H1 (cell line): ENCODE data around the gene INSIG1. TPM values are rescaled to one million over a fixed set of nuclear protein-coding genes. Genes with fewer than 3 reads are reported as not detected.

ENCODE experiments used
- CTCF ChIA-PET: fragments of 300-600 bp; sonication (Branson Sonifier 250); formaldehyde crosslinking; loops from one replicate; lab custom pipeline; 2021; ENCODE audit not compliant: partially characterized antibody; lab: Charles Lee
- POLR2A ChIA-PET: fragments of 300-600 bp; sonication (Branson Sonifier 250); formaldehyde crosslinking; loops from one replicate; lab custom pipeline; 2021; ENCODE audit warnings: inconsistent platforms; ENCODE audit not compliant: partially characterized antibody; lab: Charles Lee
- DNase-seq, 2 experiments: peaks; one replicate each; pipeline versions ENCODE4 v3.0.0 to v3.0.0-alpha.2; 2010 to 2022; ENCODE audit warnings: low spot score in 2 of 2, low read depth in 1 of 2, mixed read lengths in 1 of 2
- FAIRE-seq: peaks from 2 replicates; lab custom pipeline; 2011; peaks lifted over from hg19 to GRCh38; lab: Jason Lieb, UNC
- H2AFZ ChIP-seq: 2 replicates; pipeline ENCODE4 v1.8.1; 2012; ENCODE audit warnings: low read length, inconsistent platforms
- H2AK5ac ChIP-seq: 2 replicates; pipeline ENCODE4 v1.6.1; 2013; ENCODE audit warnings: low read depth, low read length
- H2BK120ac ChIP-seq: replicated peaks from 2 replicates; pipeline ENCODE3; 2013; ENCODE audit warnings: low read depth, low read length, inconsistent platforms
- H2BK12ac ChIP-seq: 2 replicates; pipeline ENCODE4 v1.6.1; 2013; ENCODE audit warnings: low read depth, low read length
- H2BK15ac ChIP-seq: 2 replicates; pipeline ENCODE4 v1.6.1; 2013; ENCODE audit warnings: low read length
- H2BK20ac ChIP-seq: 2 replicates; pipeline ENCODE4 v1.6.1; 2013; ENCODE audit warnings: low read length
- H2BK5ac ChIP-seq: 2 replicates; pipeline ENCODE4 v1.6.1; 2013; ENCODE audit warnings: low read depth, low read length
- H3K14ac ChIP-seq: 2 replicates; pipeline ENCODE4 v1.6.1; 2013; ENCODE audit warnings: inconsistent platforms; ENCODE audit not compliant: insufficient read length
- H3K18ac ChIP-seq: 2 replicates; pipeline ENCODE4 v1.6.1; 2013; ENCODE audit warnings: low read length; ENCODE audit errors: extremely low read depth
- H3K23ac ChIP-seq: 2 replicates; pipeline ENCODE4 v1.6.1; 2013; ENCODE audit warnings: inconsistent platforms; ENCODE audit not compliant: insufficient read length
- H3K23me2 ChIP-seq: 2 replicates; pipeline ENCODE4 v1.6.1; 2013; ENCODE audit warnings: low read depth, low read length
- H3K27ac ChIP-seq: 2 replicates; pipeline ENCODE4 v1.6.1; 2011; ENCODE audit warnings: low read depth, low read length, inconsistent platforms
- H3K27me3 ChIP-seq, 4 experiments: replicated peaks in 1 of 4; 1 replicate in 1 of 4; 2 replicates in 3 of 4; pipeline versions ENCODE4 v1.6.1 to v1.8.1; 2011 to 2013; ENCODE audit warnings: low read length in 3 of 4, mild to moderate bottlenecking in 3 of 4, inconsistent platforms in 2 of 4, mixed read lengths in 2 of 4, moderate library complexity in 1 of 4; ENCODE audit not compliant: control insufficient read depth in 3 of 4, insufficient read depth in 3 of 4; ENCODE audit errors: extremely low read depth in 1 of 4
- H3K36me3 ChIP-seq, 4 experiments: 2 replicates each; pipeline versions ENCODE4 v1.6.1 to v1.8.1; 2011 to 2013; ENCODE audit warnings: mild to moderate bottlenecking in 4 of 4, low read length in 3 of 4, moderate library complexity in 2 of 4, control low read depth in 1 of 4, inconsistent platforms in 1 of 4; ENCODE audit not compliant: insufficient read depth in 4 of 4, control insufficient read depth in 2 of 4
- H3K4ac ChIP-seq: replicated peaks from 2 replicates; pipeline ENCODE3; 2013; ENCODE audit warnings: low read length, low read depth, mixed read lengths, inconsistent platforms; ENCODE audit not compliant: insufficient read length
- H3K4me1 ChIP-seq, 4 experiments: replicated peaks in 1 of 4; 1 replicate in 1 of 4; 2 replicates in 3 of 4; pipeline versions ENCODE4 v1.6.1 to v1.8.1; 2011 to 2013; ENCODE audit warnings: low read length in 3 of 4, inconsistent platforms in 2 of 4, mixed read lengths in 1 of 4; ENCODE audit not compliant: insufficient read depth in 4 of 4, control insufficient read depth in 3 of 4
- H3K4me2 ChIP-seq, 2 experiments: 2 replicates each; pipeline versions ENCODE4 v1.6.1 to v1.8.1; 2011 to 2013; ENCODE audit warnings: low read depth in 2 of 2, low read length in 2 of 2, control low read depth in 1 of 2, inconsistent platforms in 1 of 2, mild to moderate bottlenecking in 1 of 2; ENCODE audit not compliant: insufficient read depth in 1 of 2
- H3K4me3 ChIP-seq, 4 experiments: fragments of 200-600, 300-600 bp in 1 of 4; sonication (generic), shearing (Covaris generic), sonication (Bioruptor Twin) in 1 of 4; 2 replicates each; pipeline versions ENCODE4 v1.5.1 to v1.8.1; 2011 to 2016; ENCODE audit warnings: low read length in 4 of 4, low read depth in 3 of 4, control low read depth in 2 of 4, inconsistent platforms in 2 of 4, mild to moderate bottlenecking in 2 of 4, mixed read lengths in 1 of 4, moderate library complexity in 1 of 4; ENCODE audit not compliant: insufficient read depth in 2 of 4; ENCODE audit errors: extremely low read depth in 1 of 4
- H3K56ac ChIP-seq: replicated peaks from 2 replicates; pipeline ENCODE3; 2013; ENCODE audit warnings: low read depth, mild to moderate bottlenecking, mixed read lengths, low read length, inconsistent platforms; ENCODE audit not compliant: insufficient read length
- H3K79me1 ChIP-seq: 2 replicates; pipeline ENCODE4 v1.6.1; 2013; ENCODE audit warnings: low read depth, low read length, control low read depth
- H3K79me2 ChIP-seq, 2 experiments: 2 replicates each; pipeline versions ENCODE4 v1.6.1 to v1.8.1; 2012 to 2013; ENCODE audit warnings: low read length in 2 of 2, mild to moderate bottlenecking in 2 of 2, inconsistent platforms in 1 of 2; ENCODE audit not compliant: insufficient read depth in 2 of 2, control insufficient read depth in 1 of 2
- H3K9ac ChIP-seq, 4 experiments: replicated peaks in 1 of 4; 1 replicate in 1 of 4; 2 replicates in 3 of 4; pipeline versions ENCODE4 v1.6.1 to v1.8.1; 2011 to 2013; ENCODE audit warnings: low read depth in 3 of 4, low read length in 3 of 4, control low read depth in 2 of 4, mild to moderate bottlenecking in 2 of 4, moderate library complexity in 2 of 4, inconsistent platforms in 1 of 4; ENCODE audit errors: extremely low read depth in 1 of 4
- H3K9me3 ChIP-seq, 2 experiments: 2 replicates each; pipeline versions ENCODE4 v1.6.1 to v1.8.1; 2012 to 2013; ENCODE audit warnings: mild to moderate bottlenecking in 2 of 2, moderate library complexity in 2 of 2, control low read depth in 1 of 2, inconsistent platforms in 1 of 2, low read depth in 1 of 2, low read length in 1 of 2, mixed read lengths in 1 of 2; ENCODE audit not compliant: insufficient read depth in 2 of 2
- H4K20me1 ChIP-seq, 2 experiments: replicated peaks in 1 of 2; 2 replicates each; pipeline versions ENCODE3 to v1.8.1; 2011 to 2013; ENCODE audit warnings: inconsistent platforms in 2 of 2, low read length in 2 of 2, mild to moderate bottlenecking in 1 of 2; ENCODE audit not compliant: insufficient read depth in 2 of 2, control insufficient read depth in 1 of 2
- H4K5ac ChIP-seq: 2 replicates; pipeline ENCODE4 v1.6.1; 2013; ENCODE audit warnings: low read length, low read depth, mixed read lengths, inconsistent platforms; ENCODE audit not compliant: insufficient read length
- H4K8ac ChIP-seq: 2 replicates; pipeline ENCODE4 v1.8.0; 2013; ENCODE audit warnings: mild to moderate bottlenecking, moderate library complexity, low read length, inconsistent platforms; ENCODE audit not compliant: insufficient read depth; ENCODE audit errors: extremely low read depth
- H4K91ac ChIP-seq: replicated peaks from 2 replicates; pipeline ENCODE3; 2013; ENCODE audit warnings: low read length, mixed read lengths, inconsistent platforms; ENCODE audit not compliant: insufficient read length
- EZH2 ChIP-seq: fragments of 200-600 bp; sonication (generic); IDR thresholded peaks from 2 replicates; pipeline ENCODE4 v1.7.1; 2012; ENCODE audit warnings: low read depth, mild to moderate bottlenecking, moderate library complexity, low read length, inconsistent platforms; ENCODE audit not compliant: severe bottlenecking
- RNF2 ChIP-seq: fragments of 200-900, 300-1000 bp; sonication (generic); IDR thresholded peaks from 2 replicates; pipeline ENCODE4 v1.7.1; 2016; ENCODE audit warnings: borderline replicate concordance, low read depth, mild to moderate bottlenecking, antibody characterized with exemption, low read length; ENCODE audit not compliant: poor library complexity, severe bottlenecking; ENCODE audit errors: missing control alignments
- TAF1 ChIP-seq: IDR thresholded peaks from 2 replicates; pipeline ENCODE4 v1.6.1; 2011; ENCODE audit warnings: mild to moderate bottlenecking, low read depth, low read length
- TAF7 ChIP-seq: optimal IDR thresholded peaks from 2 replicates; pipeline ENCODE3; 2011; ENCODE audit warnings: low read depth, mild to moderate bottlenecking, inconsistent platforms, low read length, moderate library complexity, borderline replicate concordance
- TEAD4 ChIP-seq: IDR thresholded peaks from 2 replicates; pipeline ENCODE4 v1.6.1; 2012; ENCODE audit warnings: low read depth, low read length, inconsistent platforms, mixed read lengths
- ZNF274 ChIP-seq: IDR thresholded peaks from 2 replicates; pipeline ENCODE4 v1.7.0; 2012; ENCODE audit warnings: low read length, borderline replicate concordance; ENCODE audit errors: extremely low read depth
- WGBS, 2 experiments: shearing (Covaris generic) in 1 of 2; methylation state at CpG; one replicate each; pipeline versions ENCODE4 v1.1.6 to v1.1.7; 2013 to 2015; ENCODE audit warnings: low lambda C conversion rate in 2 of 2, mixed read lengths in 2 of 2, inconsistent platforms in 1 of 2, low coverage in 1 of 2, missing lambda C conversion rate in 1 of 2; ENCODE audit not compliant: insufficient replicate concordance in 2 of 2, insufficient coverage in 1 of 2, insufficient read length in 1 of 2; ENCODE audit errors: extremely low coverage in 1 of 2, missing lambda C conversion rate in 1 of 2; 5-methylcytosine and 5-hydroxymethylcytosine counted together
- polyA plus RNA-seq, 7 experiments: library from polyadenylated mRNA; depleted of rRNA in 3 of 7; stranded (reverse) in 5 of 7; unstranded in 2 of 7; fragments of >200 nt in 5 of 7; fragments of 200-250 nt in 2 of 7; gene quantifications; 1 replicate in 5 of 7; 2 replicates in 1 of 7; 4 replicates in 1 of 7; pipeline versions ENCODE4 v1.2.1 to v1.2.3, GENCODE V29; 2011 to 2013; ENCODE audit warnings: missing spikeins in 2 of 7, mixed read lengths in 2 of 7
- total RNA-seq: library from RNA; stranded (reverse); fragmentation: NEBNext Ultra II Directional; extraction: Animal tissue kit (Norgen Biotek cat#: 25700); gene quantifications from 2 replicates; pipeline ENCODE4 v1.2.1, GENCODE V29; 2021
- TF ChIP-seq, protein P1 (sequence below): IDR thresholded peaks from 2 replicates; pipeline ENCODE4 v1.6.1; 2012; ENCODE audit warnings: low read length, inconsistent platforms

The INSIG1 gene
- total and polyA plus RNA-seq, 2 of the 8 experiments (the other 6 are each of a cell fraction or from before 2014, with no cell fraction given), result 40.0 to 58.4 TPM

DNA sequence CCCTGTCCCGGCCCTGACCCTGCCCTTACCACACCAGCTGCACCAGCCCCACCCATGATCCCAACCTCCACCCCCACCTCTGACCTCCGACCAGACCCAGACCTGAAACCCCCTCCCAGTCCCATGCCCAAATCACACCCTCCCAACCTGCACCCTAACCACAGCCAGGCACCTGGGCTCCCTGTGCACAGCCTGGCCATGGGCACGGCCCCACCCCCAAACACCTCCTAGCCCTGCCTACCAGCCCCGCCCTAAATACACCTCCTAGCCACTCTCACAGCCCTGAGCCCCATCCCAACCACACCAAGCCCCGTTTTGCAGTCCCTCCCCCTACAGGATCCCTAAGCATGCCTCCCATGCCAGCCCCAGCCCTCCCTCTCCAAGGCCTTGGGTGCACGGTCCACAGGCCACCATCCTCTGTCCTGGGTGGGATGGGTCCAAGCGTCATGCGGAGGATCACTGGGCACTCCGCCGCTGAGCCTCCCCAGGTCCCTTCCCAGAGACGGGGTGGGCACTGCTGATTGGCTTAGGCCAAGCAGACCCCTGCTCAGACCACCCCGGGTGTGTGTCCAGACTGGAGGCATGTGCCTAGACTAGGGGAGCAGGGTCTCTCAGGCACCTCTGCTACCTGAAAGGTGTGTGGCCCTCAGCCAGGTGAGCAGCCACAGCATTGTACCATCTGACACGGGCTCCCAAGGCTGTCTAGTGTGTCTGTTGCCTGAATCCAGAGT lies 30.1 kb downstream of the INSIG1 start:
- H2BK120ac ChIP-seq, result no peak overlapping the region
- no peak overlapping the region for H4K91ac ChIP-seq
- FAIRE-seq (no peak), DNase-seq (no peak)
- no peak overlapping the region for H3K4me2 ChIP-seq
- ChIA-PET POLR2A (no interaction called here), CTCF (no interaction called here)
- no peaks in the 10 kb centered on the region for H3K9me3 ChIP-seq
- no peak overlapping the region for H3K23ac ChIP-seq
- no peak overlapping the region for H2BK5ac ChIP-seq
- TF ChIP-seq EZH2 (no peak), ZNF274 (no peak), TAF7 (no peak), TEAD4 (no peak), TAF1 (no peak), RNF2 (no peak)
- TF ChIP-seq, protein P1, sequence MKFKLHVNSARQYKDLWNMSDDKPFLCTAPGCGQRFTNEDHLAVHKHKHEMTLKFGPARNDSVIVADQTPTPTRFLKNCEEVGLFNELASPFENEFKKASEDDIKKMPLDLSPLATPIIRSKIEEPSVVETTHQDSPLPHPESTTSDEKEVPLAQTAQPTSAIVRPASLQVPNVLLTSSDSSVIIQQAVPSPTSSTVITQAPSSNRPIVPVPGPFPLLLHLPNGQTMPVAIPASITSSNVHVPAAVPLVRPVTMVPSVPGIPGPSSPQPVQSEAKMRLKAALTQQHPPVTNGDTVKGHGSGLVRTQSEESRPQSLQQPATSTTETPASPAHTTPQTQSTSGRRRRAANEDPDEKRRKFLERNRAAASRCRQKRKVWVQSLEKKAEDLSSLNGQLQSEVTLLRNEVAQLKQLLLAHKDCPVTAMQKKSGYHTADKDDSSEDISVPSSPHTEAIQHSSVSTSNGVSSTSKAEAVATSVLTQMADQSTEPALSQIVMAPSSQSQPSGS, result no peak
- H2AFZ ChIP-seq, result no peak overlapping the region
- no peak overlapping the region for H3K56ac ChIP-seq
- H2BK12ac ChIP-seq, result no peak overlapping the region
- H2BK20ac ChIP-seq, result no peak overlapping the region
- H3K79me2 ChIP-seq, result no peaks in the 10 kb centered on the region
- no peaks in the 10 kb centered on the region; a peak in 2 of 7 replicates for H3K4me1 ChIP-seq
- H3K27ac ChIP-seq, result no peak overlapping the region
- H2BK15ac ChIP-seq, result no peak overlapping the region
- H4K20me1 ChIP-seq, result peaks cover 0 to 2% of the 10 kb centered on the region in 2 experiments
- no peak overlapping the region for H2AK5ac ChIP-seq
- no peaks in the 10 kb centered on the region for H3K27me3 ChIP-seq
- H3K4ac ChIP-seq, result no peak overlapping the region
- no peak overlapping the region for H3K9ac ChIP-seq
- no peak overlapping the region for H4K5ac ChIP-seq
- no peak overlapping the region for H3K14ac ChIP-seq
- H3K4me3 ChIP-seq, result no peak overlapping the region
- H3K36me3 ChIP-seq, result no peaks in the 10 kb centered on the region
- peak overlapping the region; percentile 45; the same call in 1 of the 2 replicates for H4K8ac ChIP-seq
- peaks cover 6% of the 10 kb centered on the region; the same call in 1 of the 2 replicates for H3K23me2 ChIP-seq
- peak overlapping the region; percentile 32; the same call in 1 of the 2 replicates for H3K18ac ChIP-seq
- WGBS, 2 experiments, result 82% methylated on average over 11 of the region's 13 CpGs; no CpG with 5 or more reads in 1 of the 2 experiments
- no peaks in the 10 kb centered on the region for H3K79me1 ChIP-seq
